HG02970 (cell line): ENCODE measurements around the gene AGPS.
"Not testable (repeated sequence)": the region's sequence is repeated elsewhere in the genome, so short reads cannot be mapped to it uniquely, and the experiment has no call there.

Experiments
- ATAC-seq: cut with Tn5 transposase; IDR thresholded peaks from one replicate; pipeline ENCODE4 v1.9.1; 2021; ENCODE audit warnings: mild to moderate bottlenecking, moderate library complexity, moderate number of reproducible peaks; ENCODE audit not compliant: unreplicated experiment, low FRiP score

Gene AGPS

DNA sequence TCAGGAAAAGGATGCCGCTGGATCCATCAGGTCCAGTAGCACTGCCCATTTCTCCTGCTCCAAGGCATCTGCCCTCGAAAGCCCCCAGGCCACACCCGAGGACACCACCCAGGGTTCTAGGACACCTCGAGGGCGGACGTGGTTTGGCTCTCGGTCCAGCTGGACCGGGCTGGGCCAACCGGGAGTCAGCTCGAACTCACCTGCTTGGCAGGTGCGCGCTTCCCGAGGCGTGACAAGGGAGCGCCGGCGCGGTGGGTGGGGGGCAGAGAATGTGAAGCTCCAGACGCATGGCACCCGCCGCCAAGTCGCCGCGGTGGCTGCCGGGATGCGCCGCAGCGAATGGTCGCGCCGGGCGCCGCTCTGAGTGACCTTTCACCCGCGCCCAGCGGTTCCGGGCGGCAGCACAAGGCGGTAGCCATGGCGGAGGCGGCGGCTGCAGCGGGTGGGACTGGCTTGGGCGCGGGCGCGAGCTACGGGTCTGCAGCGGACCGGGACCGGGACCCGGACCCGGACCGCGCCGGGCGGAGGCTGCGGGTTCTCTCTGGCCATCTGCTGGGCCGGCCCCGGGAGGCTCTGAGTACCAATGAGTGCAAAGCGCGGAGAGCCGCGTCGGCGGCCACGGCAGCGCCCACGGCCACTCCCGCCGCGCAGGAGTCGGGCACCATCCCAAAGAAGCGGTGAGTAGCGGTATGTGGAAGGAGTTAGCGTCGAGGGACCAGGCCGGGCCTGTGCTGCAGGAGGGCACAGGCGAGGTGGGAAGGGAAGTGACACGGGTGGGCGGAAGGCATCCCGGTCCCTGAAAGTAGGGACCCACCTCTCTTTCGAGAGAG lies at the start of gene AGPS:
Gene AGPS (plus strand): TSS at position 401 of the 830 bp plus-strand sequence. CDS start 17 bp downstream, at position 418.
- peak; percentile 68 for ATAC-seq

DNA sequence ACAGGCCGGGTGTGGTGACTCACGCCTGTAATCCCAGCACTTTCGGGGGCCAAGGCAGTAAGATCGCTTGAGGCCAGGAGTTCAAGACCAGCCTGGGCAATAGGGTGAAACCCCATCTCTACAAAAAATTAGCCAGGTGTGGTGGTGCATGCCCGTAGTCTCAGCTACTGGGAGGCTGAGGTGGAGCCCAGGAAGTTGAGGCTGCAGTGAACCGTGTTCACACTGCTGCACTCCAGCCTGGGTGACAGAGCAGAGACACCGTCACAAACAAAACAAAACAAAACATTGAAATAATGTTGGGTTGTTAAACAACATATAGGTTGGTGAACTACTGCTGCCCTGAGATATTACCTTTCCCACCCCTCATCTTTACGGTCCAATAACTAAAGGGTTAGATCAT lies 48.8 kb upstream of the AGPS start:
- ATAC-seq = no peak

DNA sequence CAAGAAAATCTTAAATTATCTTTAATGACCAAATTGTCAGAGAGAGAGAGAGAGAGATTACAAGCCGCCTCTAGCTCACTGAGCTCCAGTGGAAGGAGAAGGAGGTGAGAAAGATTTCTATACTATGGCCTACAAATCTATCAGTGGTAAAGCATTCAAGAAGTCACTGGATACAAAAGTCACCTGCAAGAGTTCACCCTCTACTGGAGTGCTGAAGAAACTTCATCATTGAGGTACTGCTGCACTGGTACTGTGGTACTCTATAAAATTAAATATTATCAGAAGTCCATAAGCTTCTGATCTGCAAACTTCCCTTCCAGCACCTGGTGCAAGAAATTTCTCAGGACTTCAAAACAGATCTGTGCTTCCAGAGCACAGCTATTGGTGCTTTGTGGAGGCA lies 48.3 kb upstream of the AGPS start:
- ATAC-seq = no peak

DNA sequence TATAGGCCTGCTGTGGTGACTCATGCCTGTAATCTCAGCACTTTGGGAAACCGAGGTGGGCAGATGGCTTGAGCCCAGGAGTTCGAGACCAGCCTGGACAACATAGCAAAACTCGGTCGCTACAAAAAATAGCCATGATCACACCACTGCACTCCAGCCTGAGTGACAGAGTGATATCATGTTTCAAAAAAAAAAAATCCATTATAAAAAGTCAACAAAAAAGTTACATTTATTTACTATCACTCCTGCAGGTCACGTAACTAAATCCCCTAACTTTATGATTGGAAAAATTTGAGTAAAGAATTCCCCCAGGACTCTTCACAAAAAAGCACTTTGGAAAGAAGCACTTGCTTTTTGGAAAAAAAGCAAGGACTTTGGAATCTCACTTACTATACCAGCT lies 46.4 kb upstream of the AGPS start:
- no peak for ATAC-seq

- ATAC-seq = no peak
Measured at GRCh38 chr2:177347570-177347969, 45.0 kb upstream of the AGPS start.

- no peak for ATAC-seq
Measured at GRCh38 chr2:177348118-177348654, 44.4 kb upstream of the AGPS start.

DNA sequence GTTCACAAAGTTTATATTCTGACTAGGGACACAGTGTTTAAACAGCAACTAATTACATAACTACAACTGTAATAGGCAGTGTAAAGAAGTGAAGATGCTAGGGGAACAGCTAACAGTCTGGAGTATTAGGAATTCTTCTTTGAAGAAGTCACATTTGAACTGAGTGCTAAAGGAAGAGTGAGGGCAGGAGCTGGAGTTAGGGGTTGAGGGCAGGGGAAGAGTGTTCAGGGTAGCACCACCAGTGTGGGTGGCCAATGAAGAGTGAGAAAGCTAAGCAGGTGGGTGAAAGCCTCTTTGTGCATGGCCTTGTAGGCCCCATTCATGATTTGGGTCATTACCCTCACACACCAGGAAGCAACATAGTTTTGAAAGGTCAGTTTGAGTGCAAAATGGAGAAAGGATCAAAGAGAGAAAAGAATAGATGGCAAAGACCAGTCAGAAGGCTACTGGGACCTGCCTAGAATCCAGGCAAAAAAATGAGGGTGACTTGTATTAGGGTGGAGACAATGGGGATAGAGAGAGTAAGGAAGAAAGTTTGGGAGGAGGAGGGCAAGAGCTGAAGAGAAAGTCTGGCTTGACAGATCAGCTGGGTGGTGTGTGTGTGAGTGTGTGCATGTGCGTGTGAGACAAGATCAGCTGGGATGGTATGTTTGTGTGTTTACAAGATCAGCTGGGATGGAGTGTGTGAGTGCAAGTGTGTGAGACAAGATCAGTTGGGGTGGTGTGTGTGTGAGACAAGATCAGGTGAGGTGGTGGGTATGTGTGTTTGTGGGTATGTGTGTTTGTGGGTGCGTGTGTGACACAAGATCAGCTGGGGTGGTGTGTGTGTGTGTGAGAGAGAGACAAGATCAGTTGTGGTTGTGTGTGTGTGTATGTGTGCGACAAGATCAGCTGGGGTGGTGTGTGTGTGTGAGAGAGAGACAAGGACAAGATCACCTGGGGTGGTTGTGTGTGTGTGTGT lies 43.6 kb upstream of the AGPS start:
- ATAC-seq = no peak

DNA sequence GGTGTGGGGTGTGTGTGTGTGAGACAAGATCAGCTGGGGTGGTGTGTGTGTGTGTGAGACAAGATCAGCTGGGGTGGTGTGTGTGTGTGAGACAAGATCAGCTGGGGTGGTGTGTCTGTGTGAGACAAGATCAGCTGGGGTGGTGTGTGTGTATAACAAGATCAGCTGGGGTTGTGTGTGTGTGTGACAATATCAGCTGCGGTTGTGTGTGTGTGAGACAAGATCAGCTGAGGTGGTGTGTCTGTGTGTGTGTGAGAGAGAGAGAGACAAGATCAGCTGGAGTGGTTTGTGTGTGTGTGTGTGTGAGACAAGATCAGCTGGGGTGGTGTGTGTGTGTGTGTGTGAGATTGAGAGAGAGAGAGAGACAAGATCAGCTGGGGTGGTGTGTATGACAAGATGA lies 41.9 kb upstream of the AGPS start:
- not testable (repeated sequence) for ATAC-seq

- ATAC-seq = not testable (repeated sequence)
Measured at GRCh38 chr2:177351121-177351520, 41.5 kb upstream of the AGPS start.

DNA sequence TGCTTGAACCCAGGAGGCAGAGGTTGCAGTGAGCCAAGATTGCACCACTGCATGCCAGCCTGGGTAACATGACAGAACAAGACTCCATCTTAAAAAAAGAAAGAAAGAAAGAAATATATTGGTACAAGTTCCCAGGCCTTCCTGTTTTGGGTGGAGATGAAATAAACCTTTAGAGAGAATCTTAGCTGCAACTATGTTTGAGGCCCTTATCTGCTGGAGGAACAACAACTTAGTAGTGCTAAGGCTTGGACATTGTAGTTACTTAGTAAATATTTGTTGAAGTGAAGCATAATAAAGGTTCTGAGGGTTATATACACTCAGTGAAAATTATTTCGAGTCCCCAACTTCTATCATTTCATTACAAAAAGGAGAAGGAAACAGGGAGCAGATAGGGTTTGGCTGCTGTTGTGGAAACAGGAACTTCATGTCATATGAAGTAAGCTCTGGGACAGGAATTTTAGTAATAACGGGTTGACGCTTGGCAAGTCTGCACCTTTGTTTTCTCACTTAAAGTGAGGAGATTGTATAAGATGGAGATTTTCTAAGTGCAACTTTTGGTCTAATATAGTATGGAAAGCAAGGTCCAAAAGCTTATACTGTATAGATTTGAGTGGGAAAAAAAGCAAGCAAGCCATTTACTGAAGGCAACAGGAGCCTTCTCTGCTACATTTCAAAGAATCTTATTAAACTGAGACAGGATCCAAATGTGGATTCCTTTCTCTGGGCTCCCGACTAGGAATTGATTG lies 40.0 kb upstream of the AGPS start:
- no peak for ATAC-seq

- no peak for ATAC-seq
Measured at GRCh38 chr2:177353187-177353478, 39.4 kb upstream of the AGPS start.

- ATAC-seq = not testable (repeated sequence)
Measured at GRCh38 chr2:177354541-177354940, 38.0 kb upstream of the AGPS start.

GRCh38 chr2:177355874-177356273 lies 36.7 kb upstream of the AGPS start:
- ATAC-seq = no peak

DNA sequence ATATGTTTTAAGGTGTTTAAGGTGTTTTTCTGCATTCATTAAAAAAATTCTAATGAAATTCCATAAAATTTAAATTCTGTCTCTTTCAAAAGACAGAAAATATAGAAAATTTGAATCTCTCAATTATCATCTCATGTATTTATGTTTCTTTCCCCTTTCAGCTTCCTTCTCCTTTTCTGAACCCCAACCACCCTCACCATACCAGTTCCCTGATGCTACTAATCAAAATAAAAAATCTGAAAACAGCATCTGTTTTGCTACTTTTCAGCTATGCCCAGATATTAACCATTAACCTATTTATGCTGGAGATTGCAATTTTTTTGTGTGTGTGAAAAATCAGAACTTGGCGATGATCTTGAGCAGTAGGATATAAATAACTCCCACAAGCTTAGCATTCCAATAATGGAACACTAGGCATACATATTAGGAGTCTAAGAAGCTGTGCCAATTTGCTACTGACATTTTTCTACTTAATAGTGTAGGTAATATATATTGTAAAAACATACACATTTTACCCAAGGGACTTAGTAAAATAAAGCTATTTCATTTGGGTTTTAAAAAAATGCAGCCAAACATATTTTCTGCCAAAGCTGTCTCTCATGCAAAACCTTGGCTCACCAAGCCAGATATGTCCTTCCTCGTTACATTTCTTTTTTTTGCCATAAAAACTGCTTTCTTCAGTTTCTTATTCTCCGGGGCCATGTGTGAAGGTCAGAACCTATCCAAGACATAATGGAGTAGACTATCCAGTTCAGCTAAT lies 32.6 kb upstream of the AGPS start:
- ATAC-seq = no peak

DNA sequence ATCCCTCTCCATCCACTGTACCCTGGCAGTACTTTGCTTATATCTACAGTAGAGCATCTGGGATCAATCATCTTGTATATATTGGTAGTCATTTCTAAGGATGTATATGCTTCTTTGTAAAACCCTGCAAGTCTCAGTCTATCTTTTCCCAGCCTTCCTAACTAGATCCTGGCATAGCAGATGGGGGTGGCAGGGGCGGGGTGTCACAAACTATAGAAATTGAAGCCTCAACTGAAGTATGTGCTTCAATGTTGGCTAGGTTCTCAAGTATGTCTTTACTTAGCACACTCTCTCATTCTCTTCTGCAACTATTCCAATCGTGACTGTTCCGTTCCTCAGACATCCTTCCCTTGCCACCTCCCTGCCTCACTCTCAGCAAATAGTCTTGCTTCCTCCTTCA lies 30.1 kb upstream of the AGPS start:
- ATAC-seq = no peak

DNA sequence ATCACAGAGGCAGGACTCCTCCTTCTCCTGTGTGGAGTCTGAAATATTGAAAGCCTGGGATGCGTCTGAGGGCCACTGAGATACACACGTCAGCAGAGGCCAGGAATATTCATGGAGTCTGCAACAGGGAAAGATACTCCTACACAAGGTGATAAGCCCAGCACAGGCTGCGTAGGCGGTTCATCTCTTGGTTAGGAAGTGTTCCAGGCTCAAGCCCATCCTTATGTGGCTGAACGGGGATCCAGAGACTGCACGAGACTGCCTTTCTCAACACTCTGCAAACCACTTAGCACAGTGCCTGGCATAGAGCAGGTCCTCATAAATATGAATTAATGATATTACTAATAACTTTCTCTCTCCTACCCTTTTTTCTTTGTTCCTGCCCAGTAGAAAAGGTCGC lies 29.2 kb upstream of the AGPS start:
- ATAC-seq = no peak

GRCh38 chr2:177365764-177366163 lies 26.8 kb upstream of the AGPS start:
- ATAC-seq = not testable (repeated sequence)

GRCh38 chr2:177368023-177368422 lies 24.6 kb upstream of the AGPS start:
- not testable (repeated sequence) for ATAC-seq

GRCh38 chr2:177379354-177379753 lies 13.2 kb upstream of the AGPS start:
- no peak for ATAC-seq

DNA sequence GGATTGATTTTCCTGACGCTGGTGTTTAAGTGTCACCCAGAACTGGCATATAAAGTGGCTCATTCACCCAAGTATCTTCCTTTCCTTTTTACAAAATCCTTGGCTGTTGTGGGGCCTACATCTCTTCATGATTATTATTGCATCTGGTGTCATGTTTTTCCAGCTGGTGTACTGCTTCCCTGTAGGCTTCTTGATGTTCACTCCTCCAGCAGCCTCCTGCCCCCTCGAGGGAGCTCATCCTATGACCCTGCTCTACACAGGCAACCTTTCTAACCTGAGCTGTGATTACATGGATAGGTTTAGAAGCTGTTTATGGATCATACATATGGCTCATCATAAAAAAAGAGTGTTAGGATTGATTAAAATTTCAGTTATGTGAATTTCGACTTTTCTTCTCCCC lies 12.4 kb upstream of the AGPS start:
- no peak for ATAC-seq
